ENCODE data around the gene COL11A2. TPM values are rescaled to one million over a fixed set of nuclear protein-coding genes. Genes with fewer than 3 reads are reported as not detected.

COL11A2 gene
- total RNA-seq, 1 donor from 2014 or later: 3.3 TPM

GRCh38 chr6:33171880-33172687 is 20.2 kb downstream of the COL11A2 start:
- Mint-ChIP-seq H3K27me3 (ENCODE audit: unreplicated experiment) (peaks cover 12% of the 10 kb centered on the region), H3K9me3 (ENCODE audit: unreplicated experiment) (no peaks in the 10 kb centered on the region), H3K27ac (ENCODE audit: unreplicated experiment) (no peak overlapping the region), H3K36me3 (ENCODE audit: unreplicated experiment) (no peaks in the 10 kb centered on the region), H3K4me1 (ENCODE audit: unreplicated experiment) (peaks cover 15% of the 10 kb centered on the region), H3K4me3 (ENCODE audit: unreplicated experiment) (no peak overlapping the region)
- no peak for DNase-seq (ENCODE audit: extremely low spot score, unreplicated experiment)
- TF ChIP-seq, protein P1, sequence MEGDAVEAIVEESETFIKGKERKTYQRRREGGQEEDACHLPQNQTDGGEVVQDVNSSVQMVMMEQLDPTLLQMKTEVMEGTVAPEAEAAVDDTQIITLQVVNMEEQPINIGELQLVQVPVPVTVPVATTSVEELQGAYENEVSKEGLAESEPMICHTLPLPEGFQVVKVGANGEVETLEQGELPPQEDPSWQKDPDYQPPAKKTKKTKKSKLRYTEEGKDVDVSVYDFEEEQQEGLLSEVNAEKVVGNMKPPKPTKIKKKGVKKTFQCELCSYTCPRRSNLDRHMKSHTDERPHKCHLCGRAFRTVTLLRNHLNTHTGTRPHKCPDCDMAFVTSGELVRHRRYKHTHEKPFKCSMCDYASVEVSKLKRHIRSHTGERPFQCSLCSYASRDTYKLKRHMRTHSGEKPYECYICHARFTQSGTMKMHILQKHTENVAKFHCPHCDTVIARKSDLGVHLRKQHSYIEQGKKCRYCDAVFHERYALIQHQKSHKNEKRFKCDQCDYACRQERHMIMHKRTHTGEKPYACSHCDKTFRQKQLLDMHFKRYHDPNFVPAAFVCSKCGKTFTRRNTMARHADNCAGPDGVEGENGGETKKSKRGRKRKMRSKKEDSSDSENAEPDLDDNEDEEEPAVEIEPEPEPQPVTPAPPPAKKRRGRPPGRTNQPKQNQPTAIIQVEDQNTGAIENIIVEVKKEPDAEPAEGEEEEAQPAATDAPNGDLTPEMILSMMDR (IDR thresholded peaks at IDR 0.05): no peak

- peaks cover 12% of the 10 kb centered on the region for H3K27me3 Mint-ChIP-seq (ENCODE audit: unreplicated experiment)
- no peaks in the 10 kb centered on the region for H3K9me3 Mint-ChIP-seq (ENCODE audit: unreplicated experiment)
- TF ChIP-seq, protein P1 (IDR thresholded peaks at IDR 0.05): no peak
- H3K36me3 Mint-ChIP-seq (ENCODE audit: unreplicated experiment): no peaks in the 10 kb centered on the region
- DNase-seq (ENCODE audit: extremely low spot score, unreplicated experiment): peak; percentile 83
- peaks cover 7% of the 10 kb centered on the region for H3K4me1 Mint-ChIP-seq (ENCODE audit: unreplicated experiment)
- H3K4me3 Mint-ChIP-seq (ENCODE audit: unreplicated experiment): no peak overlapping the region
- no peak overlapping the region for H3K27ac Mint-ChIP-seq (ENCODE audit: unreplicated experiment)
Observed at GRCh38 chr6:33171016-33171879, 21.0 kb downstream of the COL11A2 start.

DNA sequence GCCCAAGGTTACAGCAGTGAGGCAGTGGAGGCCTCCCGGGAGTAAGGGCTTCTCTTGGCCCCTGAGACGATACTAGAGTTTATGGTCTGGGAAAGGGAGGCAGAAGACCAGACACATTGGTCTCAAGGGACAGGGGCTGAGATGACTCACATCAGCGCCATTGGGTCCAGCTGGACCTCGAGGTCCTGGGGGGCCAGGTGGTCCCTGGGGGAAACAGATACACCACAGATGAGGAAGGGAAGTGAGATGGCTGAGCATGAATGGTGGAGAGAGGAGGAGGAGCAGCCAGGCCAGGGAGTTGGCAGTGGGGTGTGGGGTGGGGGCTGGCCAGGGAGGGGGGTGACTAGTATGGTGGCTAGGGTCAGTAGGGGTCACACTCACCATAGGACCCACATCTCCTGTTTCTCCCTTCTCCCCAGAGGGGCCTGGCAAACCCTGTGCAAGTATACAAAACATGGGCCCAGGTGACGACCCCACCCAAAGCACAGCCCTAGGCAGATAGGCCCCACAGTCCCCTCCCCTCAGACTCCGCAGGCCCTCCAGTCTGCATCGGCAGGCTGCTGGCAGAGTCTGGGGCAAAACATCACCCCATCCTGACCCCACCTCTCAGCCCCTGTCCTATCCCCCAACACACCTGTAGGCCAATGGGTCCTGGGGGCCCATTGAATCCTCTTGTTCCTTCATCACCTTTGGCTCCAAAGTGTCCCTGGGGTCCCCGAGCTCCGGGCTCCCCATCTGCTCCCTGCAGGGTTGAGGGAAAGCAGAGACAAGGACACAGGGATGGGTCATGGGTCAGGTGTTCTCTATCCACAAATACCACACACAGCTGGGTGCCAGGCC is 21.9 kb downstream of the COL11A2 start:
- Mint-ChIP-seq H3K27me3 (ENCODE audit: unreplicated experiment) (peaks cover 12% of the 10 kb centered on the region), H3K36me3 (ENCODE audit: unreplicated experiment) (no peaks in the 10 kb centered on the region), H3K4me1 (ENCODE audit: unreplicated experiment) (peaks cover 5% of the 10 kb centered on the region), H3K9me3 (ENCODE audit: unreplicated experiment) (no peaks in the 10 kb centered on the region), H3K27ac (ENCODE audit: unreplicated experiment) (no peak overlapping the region), H3K4me3 (ENCODE audit: unreplicated experiment) (no peak overlapping the region)
- TF ChIP-seq, protein P1 (IDR thresholded peaks at IDR 0.05): no peak
- no peak for DNase-seq (ENCODE audit: extremely low spot score, unreplicated experiment)

- no peak overlapping the region for H3K27ac Mint-ChIP-seq (ENCODE audit: unreplicated experiment)
- H3K27me3 Mint-ChIP-seq (ENCODE audit: unreplicated experiment): peaks cover 7% of the 10 kb centered on the region
- H3K36me3 Mint-ChIP-seq (ENCODE audit: unreplicated experiment): no peaks in the 10 kb centered on the region
- no peaks in the 10 kb centered on the region for H3K9me3 Mint-ChIP-seq (ENCODE audit: unreplicated experiment)
- TF ChIP-seq, protein P1 (IDR thresholded peaks at IDR 0.05): no peak
- peaks cover 5% of the 10 kb centered on the region for H3K4me1 Mint-ChIP-seq (ENCODE audit: unreplicated experiment)
- H3K4me3 Mint-ChIP-seq (ENCODE audit: unreplicated experiment): no peak overlapping the region
- no peak for DNase-seq (ENCODE audit: extremely low spot score, unreplicated experiment)
Observed at GRCh38 chr6:33169291-33170175, 22.7 kb downstream of the COL11A2 start.
